ENCODE results near the gene ARHGEF7. TPM values are rescaled to one million over a fixed set of nuclear protein-coding genes. Genes with fewer than 3 reads are reported as not detected.

The ARHGEF7 gene
- total RNA-seq, 1 donor from 2014 or later, result 49.3 TPM

DNA sequence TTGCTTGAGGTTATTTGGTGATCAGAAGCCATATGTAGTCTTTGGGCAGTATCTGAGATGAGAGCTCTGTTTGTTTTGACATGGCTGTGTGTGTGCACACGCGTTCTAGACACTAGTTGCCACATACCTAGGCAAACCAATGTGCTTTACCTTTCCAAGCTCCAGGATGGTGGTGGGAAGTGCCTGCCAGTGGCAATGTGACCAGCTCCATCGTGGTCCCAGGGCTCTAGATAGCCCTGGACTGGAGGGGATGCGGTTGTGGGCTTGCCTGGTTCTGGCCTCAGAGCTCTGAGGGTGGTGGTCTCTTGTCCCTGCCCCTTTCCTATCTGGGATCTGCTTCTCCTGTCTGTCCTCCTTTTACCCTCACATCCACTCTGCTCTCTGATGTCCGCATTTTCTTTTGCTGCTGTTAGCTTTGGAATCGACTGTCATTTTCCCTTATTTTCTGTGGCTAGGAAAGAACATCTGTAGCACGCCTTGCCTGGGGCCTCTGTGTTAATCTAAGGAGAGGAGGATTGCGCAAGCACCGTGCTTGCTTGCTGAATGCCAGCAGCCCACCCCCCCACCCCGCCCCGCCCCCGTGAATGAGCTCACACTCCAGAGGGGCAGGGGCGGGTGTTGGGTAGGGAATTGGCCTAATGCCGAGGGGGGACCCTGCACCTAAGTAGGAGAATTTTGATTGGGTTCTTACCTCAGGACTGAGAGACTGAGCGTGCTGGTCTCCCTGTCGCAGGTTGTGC lies 89.5 kb downstream of the ARHGEF7 start:
- intact Hi-C loops (cut with DNase I), result no loop called here
- ATAC-seq (ENCODE audit: poor library complexity), result peak; percentile 73
- peak; percentile 72 for DNase-seq

DNA sequence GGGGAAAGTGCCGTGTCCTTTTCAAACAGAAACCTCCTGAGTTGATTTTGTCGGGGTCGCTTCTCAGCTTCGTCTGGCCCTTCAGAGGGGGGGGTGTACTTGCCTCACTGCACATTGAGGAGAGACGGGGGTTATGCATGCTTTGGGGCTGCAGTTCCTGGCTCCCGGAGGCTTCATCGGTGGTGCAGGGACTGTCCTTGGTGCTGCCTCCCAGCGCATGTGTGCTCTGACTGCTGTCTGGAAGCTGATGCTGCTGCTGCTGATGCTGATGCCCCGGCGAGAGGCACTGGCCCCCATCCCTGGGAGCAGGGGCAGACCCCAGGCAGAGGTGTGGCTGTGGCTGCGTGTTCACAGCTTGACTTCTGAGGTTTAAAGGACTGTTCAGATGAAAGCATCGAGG lies 91.0 kb downstream of the ARHGEF7 start:
- ATAC-seq (ENCODE audit: poor library complexity) (no peak), DNase-seq (no peak)
- intact Hi-C loops (cut with DNase I), result no loop called here

DNA sequence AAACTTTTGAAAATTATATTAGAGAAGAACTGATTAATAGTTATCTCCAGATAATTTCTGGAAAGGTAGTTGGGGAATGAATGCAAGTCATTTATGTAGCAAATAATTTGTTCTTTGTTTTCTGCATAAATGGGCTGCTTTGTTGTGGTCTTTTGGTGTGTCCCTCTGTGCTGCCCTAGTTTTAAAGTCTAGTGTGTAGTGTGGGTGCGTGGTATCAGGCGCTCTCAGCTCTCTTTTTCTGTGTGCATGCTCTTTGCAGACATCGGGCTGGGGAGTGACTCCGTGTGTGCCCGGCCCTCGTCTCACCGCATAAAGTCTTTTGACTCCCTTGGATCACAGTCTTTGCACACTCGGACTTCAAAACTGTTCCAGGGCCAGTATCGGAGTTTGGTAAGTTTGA lies 94.5 kb downstream of the ARHGEF7 start:
- ATAC-seq (ENCODE audit: poor library complexity) (no peak), DNase-seq (no peak)
- intact Hi-C loops (cut with DNase I), result loop anchor here (5.0 kb wide), 1 partner anchor 57 kb away; no protein-coding TSS in a partner anchor

DNA sequence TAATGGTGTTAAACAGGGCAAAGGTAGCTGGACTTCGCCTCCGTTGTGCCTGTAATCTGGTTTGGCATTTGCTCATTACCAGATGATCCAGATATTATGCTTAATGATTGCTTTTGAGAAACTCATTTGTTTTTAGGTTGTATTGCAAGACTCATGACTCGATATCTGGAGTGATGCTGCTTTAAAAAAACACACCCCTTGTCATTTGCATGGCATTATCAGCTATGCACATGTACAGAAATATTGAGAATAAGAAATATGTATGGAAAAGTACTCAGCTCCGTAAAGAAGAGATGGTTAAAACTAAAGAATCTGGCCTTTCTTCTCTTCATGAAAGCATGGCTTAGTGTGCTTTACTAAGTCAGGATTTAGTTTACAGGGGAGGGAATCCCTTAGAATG lies 95.0 kb downstream of the ARHGEF7 start:
- ATAC-seq (ENCODE audit: poor library complexity), result no peak
- intact Hi-C loops (cut with DNase I), result loop anchor here (5.0 kb wide), 1 partner anchor 58 kb away; no protein-coding TSS in a partner anchor
- DNase-seq, result no peak

DNA sequence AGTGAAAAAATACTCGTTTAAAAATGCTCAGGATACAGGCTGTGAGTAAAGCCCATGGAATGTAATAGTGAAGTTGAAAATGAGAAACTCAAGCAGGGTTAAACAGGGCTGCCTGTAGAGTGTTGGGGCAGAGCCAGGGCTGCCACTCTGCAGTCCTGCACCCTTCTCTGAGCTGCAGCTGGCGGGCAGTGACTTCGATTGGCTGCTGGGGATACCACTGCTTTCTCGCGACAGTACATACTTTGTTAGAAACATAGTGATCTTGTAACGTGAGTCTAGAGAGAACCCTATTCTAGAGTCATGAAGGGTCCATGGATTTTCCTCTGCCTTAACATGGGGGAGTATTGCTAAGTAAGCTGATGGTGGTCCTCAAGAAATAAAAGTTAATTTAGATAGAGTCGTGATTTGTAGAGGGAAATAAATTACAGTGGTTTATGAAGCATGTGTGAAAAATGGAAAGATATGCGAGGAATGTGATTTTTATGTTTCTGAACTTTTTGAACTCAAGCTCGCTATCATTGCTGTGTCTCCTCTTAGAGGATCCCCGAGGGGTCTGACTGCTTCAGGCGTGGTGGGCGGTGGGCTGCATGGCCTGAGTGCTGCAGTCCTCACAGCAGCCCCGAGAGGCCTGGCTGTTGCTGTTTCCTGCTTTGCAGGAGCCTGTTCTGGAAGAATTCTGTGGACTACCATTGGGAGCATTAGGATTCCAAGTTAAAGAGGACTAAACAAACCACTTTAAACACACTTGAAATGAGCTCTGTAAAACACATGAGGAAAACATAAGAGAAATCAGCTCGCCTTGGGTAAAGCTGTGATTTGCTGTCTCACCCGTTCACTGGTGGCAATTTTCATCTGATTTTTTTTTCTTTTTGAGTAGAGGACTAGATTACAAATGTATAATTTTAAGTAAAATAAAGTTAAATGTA lies 95.7 kb downstream of the ARHGEF7 start:
- intact Hi-C loops (cut with DNase I), result loop anchor here (5.0 kb wide), 1 partner anchor 59 kb away; no protein-coding TSS in a partner anchor
- peak; percentile 86 for ATAC-seq (ENCODE audit: poor library complexity)
- DNase-seq, result peak; percentile 73

DNA sequence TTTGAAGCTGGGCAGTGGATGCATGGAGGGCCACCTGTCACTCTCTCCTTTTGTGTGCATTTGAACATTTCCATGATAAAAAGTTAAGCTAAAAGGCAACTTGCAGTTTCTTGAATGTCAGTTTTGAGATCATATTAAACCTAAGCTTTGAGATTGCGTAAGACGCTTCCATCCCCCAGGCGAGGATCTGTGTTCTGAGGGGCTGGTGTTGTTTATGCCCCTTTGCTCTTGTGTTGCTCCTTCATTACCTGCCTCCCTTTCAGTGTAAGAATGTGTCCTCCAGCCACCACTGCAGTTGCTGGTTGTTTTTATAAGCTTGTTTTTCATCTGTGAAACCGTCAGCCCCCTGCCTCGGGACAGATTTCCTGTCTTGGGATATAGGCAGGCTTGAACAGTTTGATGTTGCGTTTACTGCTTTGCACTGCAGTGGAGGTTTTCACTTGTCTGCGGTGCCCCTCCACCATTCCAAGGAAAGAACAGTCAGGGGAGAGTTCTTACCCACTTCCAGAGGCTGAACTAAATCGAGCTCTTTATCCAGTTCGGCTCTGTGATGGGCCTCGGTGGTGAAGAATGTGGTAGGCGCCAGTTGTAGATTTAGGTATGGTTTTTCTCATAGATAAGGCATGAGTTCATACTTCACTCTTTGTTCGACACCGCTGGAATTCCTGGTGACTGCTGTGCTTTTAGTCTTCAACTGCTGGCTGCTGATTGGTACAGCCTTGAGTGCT lies 96.8 kb downstream of the ARHGEF7 start:
- intact Hi-C loops (cut with DNase I), result loop anchor here (5.0 kb wide), 1 partner anchor 60 kb away; no protein-coding TSS in a partner anchor
- ATAC-seq (ENCODE audit: poor library complexity), result no peak
- no peak for DNase-seq

DNA sequence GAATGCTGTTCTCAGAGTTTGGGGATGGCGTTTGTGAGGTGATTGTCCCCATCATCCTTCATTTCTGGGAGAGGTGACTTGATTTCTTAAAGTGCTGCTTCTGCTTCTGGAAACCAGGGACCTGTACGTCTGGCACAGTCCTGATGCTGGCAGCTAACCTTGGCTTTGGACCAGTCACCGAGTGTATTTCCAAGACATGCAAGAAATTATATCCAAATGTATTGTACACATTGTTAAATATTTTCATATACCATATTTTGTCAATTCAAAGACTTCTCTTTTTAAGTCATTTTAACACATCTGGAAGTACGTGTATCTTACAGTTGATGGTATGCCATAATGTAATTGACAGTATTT lies 97.4 kb downstream of the ARHGEF7 start:
- intact Hi-C loops (cut with DNase I), result loop anchor here (5.0 kb wide), 1 partner anchor 60 kb away; no protein-coding TSS in a partner anchor
- DNase-seq (no peak), ATAC-seq (ENCODE audit: poor library complexity) (no peak)

DNA sequence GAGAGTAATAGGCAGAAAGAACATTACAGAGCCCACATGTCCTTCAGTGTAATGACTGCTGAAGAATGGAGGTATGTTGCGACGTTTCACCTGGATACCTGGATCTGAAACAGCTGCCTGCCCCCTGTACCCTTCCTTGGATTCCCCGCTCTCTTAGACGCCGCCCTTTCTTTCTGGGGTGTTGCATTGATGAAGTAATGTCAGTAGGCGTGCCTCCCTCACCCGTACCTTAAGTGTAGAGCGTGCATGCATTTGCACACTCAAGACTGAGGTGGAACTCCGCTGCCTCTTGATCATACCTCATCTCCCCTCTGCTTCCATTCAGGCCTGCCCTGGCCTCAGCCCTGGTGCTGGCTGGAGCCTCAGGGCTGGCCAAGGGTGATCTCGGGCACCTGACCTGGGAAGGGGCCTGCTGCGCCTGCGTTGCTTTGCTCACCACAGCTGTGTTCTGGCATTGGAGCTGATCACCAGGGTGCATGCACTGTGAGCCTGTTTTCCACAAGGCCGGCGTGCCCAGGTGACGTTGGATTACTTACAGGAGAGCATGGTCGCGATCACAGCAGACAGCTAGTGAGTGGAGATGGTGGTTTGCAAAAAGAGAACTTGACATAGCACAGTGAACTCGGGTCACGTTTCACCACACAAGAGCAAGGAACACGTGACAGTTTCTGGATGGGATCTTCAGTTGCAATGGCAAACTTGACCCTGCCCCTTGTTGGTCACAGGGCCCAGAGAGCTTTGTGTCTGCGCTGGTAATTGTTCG lies 99.0 kb downstream of the ARHGEF7 start:
- DNase-seq (no peak), ATAC-seq (ENCODE audit: poor library complexity) (no peak)
- intact Hi-C loops (cut with DNase I), result loop anchor here (5.0 kb wide), 1 partner anchor 62 kb away; no protein-coding TSS in a partner anchor

DNA sequence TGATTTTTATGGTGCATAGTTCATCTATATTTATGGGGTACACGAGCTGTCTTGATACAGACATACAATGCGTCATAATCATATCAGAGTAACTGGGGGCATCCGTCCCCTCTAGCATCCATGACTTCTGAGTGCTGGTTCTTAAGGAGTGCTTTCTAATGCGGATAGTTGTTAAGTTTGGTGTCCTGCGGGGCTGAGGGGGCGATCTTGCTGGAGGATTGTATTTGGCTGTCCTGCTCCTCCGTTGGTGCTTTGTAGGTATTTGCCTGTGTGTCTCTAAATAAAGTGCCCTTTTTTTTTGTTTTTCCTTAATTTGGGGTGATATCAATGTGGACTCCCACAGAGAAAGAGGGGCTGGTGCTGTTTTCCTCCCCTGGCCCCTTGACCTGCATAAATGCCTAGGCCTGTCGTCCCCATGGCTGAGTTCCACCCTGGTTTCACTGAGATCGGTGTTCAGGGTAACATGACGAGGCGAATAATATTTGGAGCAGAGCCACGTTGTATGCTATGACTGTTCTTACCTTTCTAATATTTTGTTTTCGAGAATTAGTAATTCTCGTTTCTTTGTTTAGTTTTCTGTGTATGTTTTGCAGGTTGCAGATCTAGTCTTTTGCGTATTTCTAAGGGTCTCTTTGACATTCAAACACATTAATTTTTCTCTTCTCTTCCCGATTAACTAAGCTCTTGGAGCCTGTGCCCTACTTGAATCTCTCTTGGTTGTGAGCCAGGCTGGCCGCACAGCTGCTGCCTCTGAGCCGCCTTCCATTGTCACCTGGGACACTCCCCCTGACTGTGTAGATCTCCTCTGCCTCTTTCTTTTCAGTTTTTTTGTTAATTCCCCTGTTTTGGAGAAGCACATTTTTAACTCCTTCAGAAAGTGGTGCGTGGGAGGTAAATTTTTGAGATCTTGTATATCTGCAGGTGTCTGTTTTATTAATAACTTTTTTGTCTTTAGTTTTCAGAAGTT lies 100.3 kb downstream of the ARHGEF7 start:
- intact Hi-C loops (cut with DNase I), result no loop called here
- DNase-seq (peak; percentile 50), ATAC-seq (ENCODE audit: poor library complexity) (peak; percentile 52)

DNA sequence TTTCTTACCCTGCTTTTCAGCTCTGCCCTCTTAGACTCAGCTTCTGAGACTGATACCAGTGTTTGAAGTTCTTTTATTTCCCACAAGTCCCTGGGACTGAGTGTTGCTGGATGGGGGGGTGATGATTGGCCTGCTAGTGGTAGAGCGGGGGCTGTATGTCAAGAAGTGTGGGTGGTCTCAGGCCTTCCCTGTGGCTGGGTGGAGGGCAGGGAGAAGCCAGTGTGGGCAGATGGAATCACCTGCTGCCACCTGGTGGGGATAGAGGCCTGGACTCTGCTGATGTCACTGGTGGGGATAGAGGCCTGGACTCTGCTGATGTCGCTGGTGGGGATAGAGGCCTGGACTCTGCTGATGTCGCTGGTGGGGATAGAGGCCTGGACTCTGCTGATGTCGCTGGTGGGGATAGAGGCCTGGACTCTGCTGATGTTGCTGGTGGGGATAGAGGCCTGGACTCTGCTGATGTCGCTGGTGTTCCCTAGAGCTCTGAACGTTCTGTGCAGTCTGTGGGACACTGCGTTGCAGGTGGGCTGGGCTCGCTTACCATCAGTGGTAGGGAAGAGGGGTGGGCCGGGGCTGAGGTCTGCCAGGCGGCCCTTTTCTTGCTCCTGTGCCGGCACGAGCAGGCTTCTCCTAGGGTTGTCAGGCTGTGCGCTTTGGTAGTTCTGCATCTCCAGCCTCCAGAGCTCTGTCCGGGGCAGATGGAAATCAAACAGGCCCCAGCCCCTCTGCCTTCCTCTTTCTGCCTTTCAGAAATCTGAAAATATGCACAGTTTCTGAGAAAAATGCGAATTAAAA lies 101.3 kb downstream of the ARHGEF7 start:
- intact Hi-C loops (cut with DNase I), result no loop called here
- DNase-seq, result peak; percentile 56
- ATAC-seq (ENCODE audit: poor library complexity), result peak; percentile 61

DNA sequence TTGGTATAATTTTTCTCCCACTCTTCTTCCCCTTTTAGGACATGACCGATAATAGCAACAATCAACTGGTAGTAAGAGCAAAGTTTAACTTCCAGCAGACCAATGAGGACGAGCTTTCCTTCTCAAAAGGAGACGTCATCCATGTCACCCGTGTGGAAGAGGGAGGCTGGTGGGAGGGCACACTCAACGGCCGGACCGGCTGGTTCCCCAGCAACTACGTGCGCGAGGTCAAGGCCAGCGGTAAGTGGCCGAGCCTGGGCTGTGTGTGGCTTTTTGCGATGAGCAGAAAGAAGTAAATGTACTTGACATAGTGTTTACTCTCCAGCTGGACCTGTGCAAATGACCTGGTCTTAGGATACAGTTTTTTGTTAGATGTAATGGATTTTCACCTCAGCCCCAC lies 102.5 kb downstream of the ARHGEF7 start:
- ATAC-seq (ENCODE audit: poor library complexity) (peak; percentile 5), DNase-seq (no peak)
- intact Hi-C loops (cut with DNase I), result no loop called here

DNA sequence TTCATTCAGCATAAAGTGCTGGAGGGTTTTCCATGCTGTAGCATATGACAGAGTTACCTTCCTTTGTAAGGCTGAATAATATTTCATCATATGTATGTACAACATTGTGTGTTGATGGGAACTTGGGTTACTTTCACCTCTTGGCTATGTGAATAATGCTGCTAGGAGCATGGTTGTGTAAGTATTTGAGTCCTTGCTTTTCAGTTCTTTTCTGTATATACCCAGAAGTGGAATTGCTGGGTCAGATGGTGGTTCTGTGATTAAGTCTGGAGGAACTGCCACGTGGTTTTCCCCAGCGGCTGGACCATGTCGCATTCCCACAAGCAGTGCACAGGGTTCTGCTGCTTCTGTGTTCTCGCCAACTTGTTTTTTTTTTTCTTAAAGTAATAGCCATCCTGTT lies 104.2 kb downstream of the ARHGEF7 start:
- DNase-seq (peak; percentile 57), ATAC-seq (ENCODE audit: poor library complexity) (peak; percentile 71)
- intact Hi-C loops (cut with DNase I), result no loop called here

DNA sequence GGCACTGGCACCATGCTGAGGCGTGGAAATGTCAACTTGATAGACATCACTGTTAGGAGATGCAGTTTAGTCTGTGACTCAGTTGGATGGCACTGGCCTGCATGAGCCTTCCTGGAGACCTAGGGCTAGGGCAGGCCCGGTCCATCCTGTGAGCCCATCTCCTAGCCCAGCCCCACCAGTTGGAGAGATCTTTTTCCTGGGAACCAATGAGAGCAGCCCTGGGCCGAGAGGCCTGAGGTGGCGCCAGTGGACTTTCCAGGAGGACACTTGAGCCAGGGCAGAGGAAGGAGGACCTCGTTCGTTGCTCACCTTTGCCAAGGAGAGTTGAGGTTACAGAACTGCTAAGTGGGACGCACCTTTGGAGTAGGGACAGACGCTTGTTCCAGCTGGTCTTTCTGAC lies 104.8 kb downstream of the ARHGEF7 start:
- no peak for DNase-seq
- ATAC-seq (ENCODE audit: poor library complexity), result peak; percentile 11
- intact Hi-C loops (cut with DNase I), result loop anchor here (10.0 kb wide), 1 partner anchor 305 kb away; the partner anchor contains the start of gene ANKRD10

DNA sequence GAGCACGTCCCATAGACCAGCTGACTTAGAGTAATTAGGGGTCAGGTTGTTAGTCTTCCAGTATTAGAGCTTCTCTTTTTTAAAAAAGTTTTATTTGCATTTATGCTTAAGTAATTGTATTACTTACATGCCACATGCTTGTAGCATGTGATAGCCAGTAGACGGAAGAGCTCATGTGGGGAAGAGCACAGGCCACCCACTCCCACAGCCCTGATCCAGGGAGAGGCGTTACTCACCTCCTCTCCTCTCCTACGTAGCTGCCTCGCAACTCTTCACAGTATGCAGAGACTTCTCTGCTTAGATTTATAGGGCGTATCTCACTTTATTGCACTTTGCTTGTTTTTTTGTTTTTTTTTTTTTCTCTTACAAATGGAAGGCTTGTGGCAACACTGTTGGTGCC lies 110.1 kb downstream of the ARHGEF7 start:
- intact Hi-C loops (cut with DNase I), result loop anchor here (5.0 to 10.0 kb wide), 2 partner anchors 158 to 310 kb away; partner anchors contain the start of gene ANKRD10
- ATAC-seq (ENCODE audit: poor library complexity) (no peak), DNase-seq (no peak)

DNA sequence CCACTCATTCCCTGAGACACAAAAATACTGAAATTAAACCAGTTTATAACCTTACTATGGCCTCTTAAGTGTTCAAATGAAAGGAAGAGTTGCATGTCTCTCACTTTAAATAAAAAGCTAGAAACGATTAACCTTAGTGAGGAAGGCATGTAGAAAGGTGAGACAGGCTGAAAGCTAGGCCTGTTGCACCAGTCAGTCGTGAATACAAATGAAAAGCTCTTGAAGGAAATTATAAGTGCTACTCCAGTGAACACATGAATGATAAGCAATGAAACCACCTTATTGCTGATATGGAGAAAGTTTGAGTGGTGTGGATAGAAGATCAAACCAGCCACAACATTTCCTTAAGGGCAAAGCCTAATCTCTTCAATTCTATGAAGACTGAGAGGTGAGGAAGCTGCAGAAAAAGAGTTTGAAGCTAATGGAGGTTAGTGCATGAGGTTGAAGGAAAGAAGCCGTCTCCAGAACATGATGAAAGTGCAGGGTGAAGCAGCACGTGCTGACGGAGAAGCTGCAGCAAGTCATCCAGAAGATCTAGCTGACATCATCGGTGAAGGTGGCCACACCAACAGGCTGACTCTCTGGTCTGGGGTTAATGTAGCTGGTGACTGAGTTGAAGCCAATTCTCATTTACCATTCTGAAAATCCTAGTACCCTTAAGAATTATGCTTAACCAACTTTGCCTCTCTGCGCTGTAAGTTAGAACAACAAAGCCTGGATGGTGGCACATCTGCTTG lies 110.9 kb downstream of the ARHGEF7 start:
- ATAC-seq (ENCODE audit: poor library complexity) (no peak), DNase-seq (no peak)
- intact Hi-C loops (cut with DNase I), result loop anchor here (5.0 to 10.0 kb wide), 2 partner anchors 159 to 311 kb away; partner anchors contain the start of gene ANKRD10

Measured in Right ventricle myocardium superior (tissue), 1 donor.